ENCODE data around the gene DAPK3. TPM values are rescaled to one million over a fixed set of nuclear protein-coding genes. Genes with fewer than 3 reads are reported as not detected.
A peak's percentile ranks its signal among the peaks of the same experiment; 100 is the strongest.

The DAPK3 gene
- 183 and 257 TPM in 2 replicates for total RNA-seq

DNA sequence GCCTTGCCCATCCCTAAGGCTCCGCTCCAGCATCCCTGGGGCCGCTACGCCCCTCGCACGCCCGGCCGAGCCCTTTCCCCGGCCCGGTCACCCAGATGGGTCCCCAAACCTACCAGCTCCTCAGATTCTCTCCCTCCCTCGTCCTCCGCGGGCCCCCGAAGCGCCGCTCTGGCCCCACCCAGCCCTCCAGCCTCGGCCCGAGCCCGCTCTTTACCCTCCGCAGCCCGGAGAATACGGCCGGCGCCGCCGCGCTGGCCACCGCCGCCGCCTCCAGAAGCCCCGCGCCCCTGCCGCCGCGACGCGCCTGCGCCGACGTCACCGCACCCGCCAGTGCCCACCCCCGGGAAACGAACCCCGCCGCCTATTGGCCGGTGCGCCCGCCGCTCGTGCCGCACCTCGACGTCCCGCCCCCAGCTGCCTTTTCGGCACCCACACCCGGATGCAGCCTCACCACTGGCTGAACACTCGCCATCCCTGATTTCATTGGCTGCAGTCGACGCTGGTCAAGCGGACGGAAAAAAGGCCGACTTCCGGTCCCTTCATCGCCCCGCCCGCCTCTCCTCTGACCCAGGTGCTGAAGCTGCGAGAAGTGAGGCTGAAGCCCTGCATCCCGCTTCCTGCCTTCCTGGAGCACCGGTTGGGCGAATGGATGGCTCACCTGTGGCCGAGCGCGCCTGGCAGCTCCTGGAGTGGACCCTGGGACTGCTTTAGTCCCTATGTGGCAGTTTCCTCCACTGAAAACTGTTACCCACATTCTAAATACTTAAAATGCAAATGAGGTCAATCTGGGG, at the start of gene DAPK3:
Gene DAPK3 (minus strand): TSS at position 292 of the 791 bp plus-strand sequence. CDS start 1,364 bp downstream, outside the sequence.

DNA sequence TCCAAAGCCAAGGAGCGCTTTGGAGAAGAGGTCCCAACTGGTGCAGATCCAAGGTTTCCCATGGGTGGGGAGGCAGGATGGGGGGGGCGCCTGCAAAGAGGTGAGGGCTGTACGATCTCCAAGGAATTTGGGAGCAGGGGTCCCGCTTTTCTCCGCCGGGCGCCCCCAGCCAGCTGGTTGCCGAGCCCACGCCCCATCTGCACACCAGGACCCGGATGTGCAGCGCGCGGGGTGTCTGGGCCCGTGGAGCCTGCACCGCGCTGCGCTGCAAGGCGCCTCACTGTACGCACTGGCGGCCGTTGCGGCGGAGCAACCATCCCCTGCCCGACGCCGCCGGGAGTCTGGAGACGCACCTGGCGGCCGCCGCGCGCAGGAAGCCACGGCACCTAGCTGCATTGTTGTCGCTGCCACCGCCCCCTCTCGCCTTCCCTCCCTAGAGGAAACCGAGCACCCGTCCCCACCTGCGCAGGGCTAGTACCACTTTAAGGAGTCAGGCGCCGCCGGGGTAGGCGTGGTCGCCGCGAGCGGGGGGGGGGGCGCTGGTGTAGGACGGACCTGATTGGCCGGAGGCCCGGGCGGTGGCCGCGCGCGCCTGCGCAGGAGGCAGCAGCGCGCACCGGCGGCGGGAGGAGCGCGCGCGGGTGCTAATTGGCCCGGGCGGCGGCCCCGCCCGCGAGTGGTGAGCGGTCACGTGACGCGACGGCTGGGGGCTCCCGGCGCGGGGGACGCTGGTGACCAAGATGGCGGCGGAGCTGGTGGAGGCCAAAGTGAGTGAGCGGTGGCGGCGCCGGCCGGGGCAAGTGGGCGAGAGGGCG, 36.3 kb upstream of the DAPK3 start, which contains the start of gene PIAS4:
Gene PIAS4 (plus strand): TSS at position 716 of the 815 bp plus-strand sequence. CDS start 25 bp downstream, at position 741.

GRCh38 chr19:3984908-3985642, 14.2 kb upstream of the DAPK3 start, which contains the start of gene EEF2:
TSS of gene EEF2 (minus strand) at chr19:3985463. CDS start at chr19:3985380, 83 bp downstream.

GRCh38 chr19:3932931-3933810, 37.7 kb downstream of the DAPK3 start, which contains the start of gene NMRK2:
TSS of gene NMRK2 (plus strand) at chr19:3933069. CDS start at chr19:3933672, 603 bp downstream.

Small RNA genes within 50 kb of the gene (small RNA-seq; reads per million reads assigned to genes)
- gene RN7SL202P: not detected
- 18.4 reads per million, percentile 95 among the genes with 10 or more reads in this experiment for gene SNORD37

Other genes starting within 250 kb of the DAPK3 start
- gene APBA3, start 209.4 kb downstream of the DAPK3 start, total RNA-seq: 22.1 and 22.5 TPM in 2 replicates
- 21.1 and 38.6 TPM in 2 replicates for gene MRPL54, start 208.4 kb downstream of the DAPK3 start, total RNA-seq
- gene RAX2, start 198.9 kb downstream of the DAPK3 start, total RNA-seq: not detected in 2 replicates
- gene MATK, start 184.7 kb downstream of the DAPK3 start, total RNA-seq: not detected in 2 replicates
- gene ZFR2, start 102.1 kb downstream of the DAPK3 start, total RNA-seq: under 0.01 TPM in 1 of 2 replicates, not detected in the other
- not detected in 2 replicates for gene ATCAY, start 90.4 kb downstream of the DAPK3 start, total RNA-seq
- not detected in 2 replicates for gene NMRK2, start 38.0 kb downstream of the DAPK3 start, total RNA-seq
- gene EEF2, start 14.4 kb upstream of the DAPK3 start, total RNA-seq: 3,111 and 3,559 TPM in 2 replicates
- gene PIAS4, start 36.6 kb upstream of the DAPK3 start, total RNA-seq: 22.0 and 25.2 TPM in 2 replicates
- gene ZBTB7A, start 95.8 kb upstream of the DAPK3 start, total RNA-seq: 53.7 and 60.8 TPM in 2 replicates
- gene MAP2K2, start 153.0 kb upstream of the DAPK3 start, total RNA-seq: 150 and 156 TPM in 2 replicates
- gene CREB3L3, start 182.5 kb upstream of the DAPK3 start, total RNA-seq: not detected in 2 replicates
- 11.4 and 14.9 TPM in 2 replicates for gene SIRT6, start 211.5 kb upstream of the DAPK3 start, total RNA-seq
- 0.49 and 0.61 TPM in 2 replicates for gene ANKRD24, start 211.6 kb upstream of the DAPK3 start, total RNA-seq